ENCODE results near the gene LSR. TPM values are rescaled to one million over a fixed set of nuclear protein-coding genes. Genes with fewer than 3 reads are reported as not detected.

LSR gene
- polyA plus RNA-seq, 1 donor from 2014 or later = not detected

- Histone ChIP-seq H3F3A (ENCODE audit: insufficient read depth, low read length, poor library complexity, severe bottlenecking) (no peaks in the 10 kb centered on the region), H4K20me1 (ENCODE audit: insufficient read depth) (no peaks in the 10 kb centered on the region), H3K27ac (ENCODE audit: low read length) (no peak overlapping the region), H3K36me3 (ENCODE audit: insufficient read depth, low read length) (no peaks in the 10 kb centered on the region), H3K27me3 (ENCODE audit: insufficient read depth, low read depth, low read length) (no peaks in the 10 kb centered on the region), H3K79me2 (replicated peaks; ENCODE audit: insufficient read depth, low read length) (no peaks in the 10 kb centered on the region), H3K9me3 (ENCODE audit: low read length) (no peaks in the 10 kb centered on the region), H2AFZ (ENCODE audit: low read depth, low read length) (no peak overlapping the region), H3K9me2 (ENCODE audit: insufficient read depth, low read length) (no peaks in the 10 kb centered on the region), H3K4me2 (ENCODE audit: low read length) (no peak overlapping the region), H3K4me3 (ENCODE audit: low read length) (no peak overlapping the region), H3K9ac (ENCODE audit: low read length) (no peak overlapping the region)
- TF ChIP-seq CTCF (IDR thresholded peaks at IDR 0.05; ENCODE audit: poor library complexity, severe bottlenecking) (no peak), POLR2AphosphoS5 (IDR thresholded peaks at IDR 0.05) (no peak), RAD21 (conservative IDR thresholded peaks at IDR 0.05) (no peak), TAF1 (IDR thresholded peaks at IDR 0.05; ENCODE audit: low read depth) (no peak), MXI1 (conservative IDR thresholded peaks at IDR 0.05; ENCODE audit: poor library complexity, severe bottlenecking) (no peak), REST (IDR thresholded peaks at IDR 0.05; ENCODE audit: borderline replicate concordance) (no peak), SMC3 (conservative IDR thresholded peaks at IDR 0.05; ENCODE audit: poor library complexity) (no peak), EZH2 (IDR thresholded peaks at IDR 0.05; ENCODE audit: borderline replicate concordance, insufficient read depth, low read length, poor library complexity, severe bottlenecking) (no peak), EP300 (conservative IDR thresholded peaks at IDR 0.05; ENCODE audit: poor library complexity, severe bottlenecking) (no peak)
These were observed 46.3 kb downstream of the LSR start for GRCh38 chr19:35294859-35295791.

- H2AFZ ChIP-seq (ENCODE audit: low read depth, low read length) = no peak overlapping the region
- no peak overlapping the region for H3K9ac ChIP-seq (ENCODE audit: low read length)
- no peaks in the 10 kb centered on the region for H3K36me3 ChIP-seq (ENCODE audit: insufficient read depth, low read length)
- no peak overlapping the region for H3K4me3 ChIP-seq (ENCODE audit: low read length)
- no peaks in the 10 kb centered on the region for H4K20me1 ChIP-seq (ENCODE audit: insufficient read depth)
- TF ChIP-seq MXI1 (conservative IDR thresholded peaks at IDR 0.05; ENCODE audit: poor library complexity, severe bottlenecking) = no peak
- no peak for TF ChIP-seq EZH2 (IDR thresholded peaks at IDR 0.05; ENCODE audit: borderline replicate concordance, insufficient read depth, low read length, poor library complexity, severe bottlenecking)
- no peak for TF ChIP-seq TAF1 (IDR thresholded peaks at IDR 0.05; ENCODE audit: low read depth)
- TF ChIP-seq RAD21 (conservative IDR thresholded peaks at IDR 0.05) = no peak
- no peak for TF ChIP-seq CTCF (IDR thresholded peaks at IDR 0.05; ENCODE audit: poor library complexity, severe bottlenecking)
- no peak for TF ChIP-seq POLR2AphosphoS5 (IDR thresholded peaks at IDR 0.05)
- TF ChIP-seq SMC3 (conservative IDR thresholded peaks at IDR 0.05; ENCODE audit: poor library complexity) = no peak
- no peak for TF ChIP-seq REST (IDR thresholded peaks at IDR 0.05; ENCODE audit: borderline replicate concordance)
- no peak for TF ChIP-seq EP300 (conservative IDR thresholded peaks at IDR 0.05; ENCODE audit: poor library complexity, severe bottlenecking)
- no peak overlapping the region for H3K4me2 ChIP-seq (ENCODE audit: low read length)
- H3F3A ChIP-seq (ENCODE audit: insufficient read depth, low read length, poor library complexity, severe bottlenecking) = no peaks in the 10 kb centered on the region
- no peaks in the 10 kb centered on the region for H3K79me2 ChIP-seq (replicated peaks; ENCODE audit: insufficient read depth, low read length)
- H3K27ac ChIP-seq (ENCODE audit: low read length) = no peak overlapping the region
- H3K27me3 ChIP-seq (ENCODE audit: insufficient read depth, low read depth, low read length) = no peaks in the 10 kb centered on the region
- H3K9me2 ChIP-seq (ENCODE audit: insufficient read depth, low read length) = no peaks in the 10 kb centered on the region
- no peaks in the 10 kb centered on the region for H3K9me3 ChIP-seq (ENCODE audit: low read length)
These were observed 47.1 kb downstream of the LSR start for GRCh38 chr19:35295792-35296462.
